Measurements from ENCODE around the gene SNU13. TPM values are rescaled to one million over a fixed set of nuclear protein-coding genes. Genes with fewer than 3 reads are reported as not detected.

SNU13 gene
- total RNA-seq, 3 donors from 2014 or later: 97.9 to 145 (median 127) TPM

DNA sequence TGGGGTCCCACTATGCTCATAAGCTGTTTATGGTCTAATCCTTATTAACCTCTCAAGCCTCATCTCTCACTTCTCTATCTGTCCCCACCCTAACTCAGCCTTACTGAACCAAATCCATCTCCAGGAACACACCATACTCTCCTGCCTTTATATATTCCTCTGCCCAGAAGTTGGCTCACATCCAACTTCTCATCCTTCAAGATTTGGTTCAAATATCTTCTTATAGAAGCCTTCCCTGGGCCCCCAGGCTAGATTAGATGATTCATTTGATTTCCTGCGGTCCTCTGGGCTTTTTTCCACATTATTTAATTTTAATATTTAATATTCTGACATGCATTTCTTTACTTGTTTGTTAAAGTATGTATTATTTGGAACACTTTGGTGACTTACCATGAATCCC lies 33.8 kb upstream of the SNU13 start:
- no peaks in the 10 kb centered on the region for H3K36me3 ChIP-seq
- H3K4me1 ChIP-seq: no peaks in the 10 kb centered on the region
- H3K4me3 ChIP-seq: no peak overlapping the region
- intact Hi-C loops (cut with DNase I; ENCODE audit: low total_unique reads): no loop called here
- no peak for DNase-seq (ENCODE audit: low spot score in 2 of 2)
- TF ChIP-seq POLR2AphosphoS5 (IDR thresholded peaks at IDR 0.05) (no peak), POLR2A (IDR thresholded peaks at IDR 0.05) (no peak)
- TF ChIP-seq, protein P1, sequence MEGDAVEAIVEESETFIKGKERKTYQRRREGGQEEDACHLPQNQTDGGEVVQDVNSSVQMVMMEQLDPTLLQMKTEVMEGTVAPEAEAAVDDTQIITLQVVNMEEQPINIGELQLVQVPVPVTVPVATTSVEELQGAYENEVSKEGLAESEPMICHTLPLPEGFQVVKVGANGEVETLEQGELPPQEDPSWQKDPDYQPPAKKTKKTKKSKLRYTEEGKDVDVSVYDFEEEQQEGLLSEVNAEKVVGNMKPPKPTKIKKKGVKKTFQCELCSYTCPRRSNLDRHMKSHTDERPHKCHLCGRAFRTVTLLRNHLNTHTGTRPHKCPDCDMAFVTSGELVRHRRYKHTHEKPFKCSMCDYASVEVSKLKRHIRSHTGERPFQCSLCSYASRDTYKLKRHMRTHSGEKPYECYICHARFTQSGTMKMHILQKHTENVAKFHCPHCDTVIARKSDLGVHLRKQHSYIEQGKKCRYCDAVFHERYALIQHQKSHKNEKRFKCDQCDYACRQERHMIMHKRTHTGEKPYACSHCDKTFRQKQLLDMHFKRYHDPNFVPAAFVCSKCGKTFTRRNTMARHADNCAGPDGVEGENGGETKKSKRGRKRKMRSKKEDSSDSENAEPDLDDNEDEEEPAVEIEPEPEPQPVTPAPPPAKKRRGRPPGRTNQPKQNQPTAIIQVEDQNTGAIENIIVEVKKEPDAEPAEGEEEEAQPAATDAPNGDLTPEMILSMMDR (IDR thresholded peaks at IDR 0.05): no peak
- no peak overlapping the region for H3K27ac ChIP-seq
- H3K9me3 ChIP-seq: no peaks in the 10 kb centered on the region
- H3K27me3 ChIP-seq: no peaks in the 10 kb centered on the region

DNA sequence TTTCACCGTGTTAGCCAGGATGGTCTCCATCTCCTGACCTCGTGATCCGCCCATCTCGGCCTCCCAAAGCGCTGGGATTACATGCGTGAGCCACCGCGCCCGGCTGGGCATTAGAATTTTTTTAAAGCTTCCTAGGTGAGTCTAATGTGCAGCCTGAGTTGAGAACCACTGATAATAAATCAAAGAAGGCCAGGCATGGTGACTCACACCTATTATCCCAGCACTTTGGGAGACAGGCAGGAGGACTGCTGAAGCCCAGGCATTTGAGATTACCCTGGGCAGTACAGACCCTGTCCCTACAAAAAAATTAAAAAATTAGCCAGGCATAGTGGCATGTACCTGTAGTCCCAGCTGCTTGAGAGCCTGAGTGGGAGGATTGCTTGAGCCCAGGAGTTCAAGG lies 24.3 kb upstream of the SNU13 start:
- intact Hi-C loops (cut with DNase I; ENCODE audit: low total_unique reads): no loop called here
- Histone ChIP-seq H3K36me3 (no peaks in the 10 kb centered on the region), H3K4me3 (no peak overlapping the region), H3K9me3 (no peaks in the 10 kb centered on the region), H3K27me3 (no peaks in the 10 kb centered on the region), H3K4me1 (no peaks in the 10 kb centered on the region), H3K27ac (no peak overlapping the region)
- TF ChIP-seq, protein P1 (IDR thresholded peaks at IDR 0.05): no peak
- TF ChIP-seq POLR2A (IDR thresholded peaks at IDR 0.05): no peak
- TF ChIP-seq POLR2AphosphoS5 (IDR thresholded peaks at IDR 0.05): no peak
- no peak for DNase-seq (ENCODE audit: low spot score in 2 of 2)

- Histone ChIP-seq H3K27me3 (no peaks in the 10 kb centered on the region), H3K9me3 (no peaks in the 10 kb centered on the region), H3K27ac (no peak overlapping the region), H3K4me3 (no peak overlapping the region), H3K36me3 (no peaks in the 10 kb centered on the region), H3K4me1 (no peaks in the 10 kb centered on the region)
- DNase-seq (ENCODE audit: low spot score in 2 of 2): no peak
- intact Hi-C loops (cut with DNase I; ENCODE audit: low total_unique reads): no loop called here
- no peak for TF ChIP-seq POLR2A (IDR thresholded peaks at IDR 0.05)
These were observed 20.7 kb upstream of the SNU13 start for GRCh38 chr22:41709341-41709740.

GRCh38 chr22:41702763-41703162 lies 14.1 kb upstream of the SNU13 start:
- TF ChIP-seq POLR2A (IDR thresholded peaks at IDR 0.05) (no peak), POLR2AphosphoS5 (IDR thresholded peaks at IDR 0.05) (no peak)
- TF ChIP-seq, protein P1 (IDR thresholded peaks at IDR 0.05): no peak
- no peak overlapping the region for H3K4me3 ChIP-seq
- H3K36me3 ChIP-seq: no peaks in the 10 kb centered on the region
- no peaks in the 10 kb centered on the region for H3K27me3 ChIP-seq
- intact Hi-C loops (cut with DNase I; ENCODE audit: low total_unique reads): no loop called here
- DNase-seq (ENCODE audit: low spot score in 2 of 2): no peak
- H3K4me1 ChIP-seq: peaks cover 4 to 7% of the 10 kb centered on the region in 2 donors
- no peak overlapping the region for H3K27ac ChIP-seq
- no peaks in the 10 kb centered on the region for H3K9me3 ChIP-seq

GRCh38 chr22:41700108-41700364 lies 11.4 kb upstream of the SNU13 start:
- Histone ChIP-seq H3K27ac (no peak overlapping the region), H3K36me3 (no peaks in the 10 kb centered on the region), H3K4me3 (no peak overlapping the region), H3K9me3 (no peaks in the 10 kb centered on the region), H3K4me1 (peaks cover 4 to 16% of the 10 kb centered on the region in 2 donors), H3K27me3 (no peaks in the 10 kb centered on the region)
- intact Hi-C loops (cut with DNase I; ENCODE audit: low total_unique reads): no loop called here
- no peak for DNase-seq (ENCODE audit: low spot score in 2 of 2)
- TF ChIP-seq, protein P1 (IDR thresholded peaks at IDR 0.05): no peak
- TF ChIP-seq POLR2AphosphoS5 (IDR thresholded peaks at IDR 0.05) (no peak), POLR2A (IDR thresholded peaks at IDR 0.05) (no peak)
